ENCODE results near the gene TRHDE.
"Not testable (repeated sequence)": the region's sequence is repeated elsewhere in the genome, so short reads cannot be mapped to it uniquely, and the experiment has no call there.

The TRHDE gene

DNA sequence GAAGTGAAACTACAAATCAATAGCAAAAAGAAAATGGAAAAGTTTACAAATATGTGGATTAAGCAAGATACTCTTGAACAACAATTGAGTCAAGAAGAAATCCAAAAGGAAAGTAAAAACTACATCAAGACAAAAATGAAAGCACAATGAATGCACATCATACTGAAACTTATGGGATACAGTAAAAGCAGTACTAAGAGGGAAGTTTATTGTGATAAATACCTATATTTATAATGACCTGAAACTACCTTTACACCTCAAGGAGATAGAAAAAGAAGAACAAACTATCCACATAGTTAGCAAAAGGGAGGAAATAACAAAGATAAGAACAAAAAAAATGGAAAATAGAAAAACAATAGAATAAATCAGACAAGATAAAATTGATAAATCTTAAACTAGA is 375.0 kb downstream of the TRHDE start:
- no peak overlapping the region for H3K4me3 ChIP-seq (ENCODE audit: low read depth, low read length)
- TF ChIP-seq CTCF (IDR thresholded peaks at IDR 0.05; ENCODE audit: borderline replicate concordance, insufficient read depth, low read depth, low read length): no peak

DNA sequence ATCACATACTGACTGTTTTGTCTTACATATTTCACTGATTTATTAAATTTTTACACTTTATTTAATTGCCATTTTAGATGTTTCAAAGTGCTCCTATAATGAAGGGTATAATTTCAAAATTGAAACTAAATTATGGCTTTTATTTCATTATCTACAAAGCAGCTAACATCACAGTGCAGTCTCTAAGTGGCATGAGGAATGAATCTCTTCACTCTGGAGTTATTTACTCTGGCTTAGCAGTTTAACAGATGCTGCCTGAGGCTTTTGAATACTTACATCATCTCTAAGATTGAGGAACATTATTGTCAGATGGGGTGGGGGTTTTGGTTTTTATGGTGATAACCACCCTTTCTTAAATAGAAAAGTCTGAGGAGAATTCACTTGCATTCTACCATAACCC is 386.4 kb downstream of the TRHDE start:
- no peak for TF ChIP-seq CTCF (IDR thresholded peaks at IDR 0.05; ENCODE audit: borderline replicate concordance, insufficient read depth, low read depth, low read length)
- H3K4me3 ChIP-seq (ENCODE audit: low read depth, low read length): no peak overlapping the region

- not testable (repeated sequence) for H3K4me3 ChIP-seq (ENCODE audit: low read depth, low read length)
Observed at GRCh38 chr12:72660174-72660573, 388.0 kb downstream of the TRHDE start.

DNA sequence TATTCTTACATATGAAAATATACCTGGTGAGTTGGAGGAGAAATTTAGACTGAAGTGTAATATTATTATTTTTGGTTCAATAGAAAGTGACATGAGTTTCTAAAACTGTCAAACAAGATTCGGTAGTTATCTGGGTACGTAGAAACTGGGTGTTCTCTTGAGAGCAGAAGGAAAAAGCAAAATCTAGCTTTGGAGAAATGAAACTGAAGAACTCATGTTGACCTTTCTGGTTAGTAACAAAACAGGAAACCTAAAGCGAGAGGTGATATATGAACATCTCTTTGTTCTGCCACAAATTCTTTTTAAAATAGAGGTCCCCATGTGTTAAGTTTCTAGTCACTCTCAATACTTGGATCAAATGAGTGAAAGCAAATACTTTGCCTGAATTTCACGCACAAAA is 401.7 kb downstream of the TRHDE start:
- no peak overlapping the region for H3K4me3 ChIP-seq (ENCODE audit: low read depth, low read length)
- TF ChIP-seq CTCF (IDR thresholded peaks at IDR 0.05; ENCODE audit: borderline replicate concordance, insufficient read depth, low read depth, low read length): no peak

DNA sequence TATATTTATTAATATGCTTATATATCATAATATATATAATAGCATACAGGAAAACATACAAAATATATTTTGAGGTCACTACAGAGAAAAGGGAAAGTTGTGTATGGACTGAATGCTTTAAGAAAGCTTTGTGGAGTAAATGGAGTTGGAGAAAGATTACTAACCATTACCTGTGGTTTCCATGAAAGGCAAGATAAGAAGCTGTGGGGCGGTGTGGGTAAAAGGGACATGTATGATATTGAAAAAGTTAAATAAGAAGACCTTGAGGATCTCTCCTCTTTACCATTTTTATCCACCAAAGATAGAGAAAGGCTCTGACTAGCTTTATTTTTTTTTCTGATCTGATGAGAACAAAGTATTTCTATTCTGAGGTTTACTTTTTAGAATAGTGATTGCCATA is 404.4 kb downstream of the TRHDE start:
- TF ChIP-seq CTCF (IDR thresholded peaks at IDR 0.05; ENCODE audit: borderline replicate concordance, insufficient read depth, low read depth, low read length): no peak
- H3K4me3 ChIP-seq (ENCODE audit: low read depth, low read length): no peak overlapping the region

GRCh38 chr12:72677139-72677538 is 405.0 kb downstream of the TRHDE start:
- no peak overlapping the region for H3K4me3 ChIP-seq (ENCODE audit: low read depth, low read length)
- TF ChIP-seq CTCF (IDR thresholded peaks at IDR 0.05; ENCODE audit: borderline replicate concordance, insufficient read depth, low read depth, low read length): no peak

DNA sequence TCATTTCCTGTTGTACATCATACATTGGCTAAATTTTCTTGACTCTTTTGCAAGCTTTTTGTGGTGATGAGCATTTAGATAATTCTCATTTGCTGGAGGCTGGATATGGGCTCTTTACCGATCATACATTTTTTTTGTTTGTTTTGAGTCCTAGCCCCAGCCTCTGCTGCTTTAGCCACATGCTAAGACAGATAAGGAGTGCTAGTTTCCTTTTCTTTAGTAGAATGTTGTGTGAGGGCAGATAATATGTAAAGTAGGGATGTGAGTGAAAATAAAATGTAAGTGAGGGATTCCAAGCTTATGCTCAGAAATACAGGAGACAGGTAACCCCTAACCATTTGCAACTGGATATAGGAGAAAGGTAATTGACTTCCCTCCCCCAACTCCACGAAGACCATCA is 405.7 kb downstream of the TRHDE start:
- no peak for TF ChIP-seq CTCF (IDR thresholded peaks at IDR 0.05; ENCODE audit: borderline replicate concordance, insufficient read depth, low read depth, low read length)
- no peak overlapping the region for H3K4me3 ChIP-seq (ENCODE audit: low read depth, low read length)

DNA sequence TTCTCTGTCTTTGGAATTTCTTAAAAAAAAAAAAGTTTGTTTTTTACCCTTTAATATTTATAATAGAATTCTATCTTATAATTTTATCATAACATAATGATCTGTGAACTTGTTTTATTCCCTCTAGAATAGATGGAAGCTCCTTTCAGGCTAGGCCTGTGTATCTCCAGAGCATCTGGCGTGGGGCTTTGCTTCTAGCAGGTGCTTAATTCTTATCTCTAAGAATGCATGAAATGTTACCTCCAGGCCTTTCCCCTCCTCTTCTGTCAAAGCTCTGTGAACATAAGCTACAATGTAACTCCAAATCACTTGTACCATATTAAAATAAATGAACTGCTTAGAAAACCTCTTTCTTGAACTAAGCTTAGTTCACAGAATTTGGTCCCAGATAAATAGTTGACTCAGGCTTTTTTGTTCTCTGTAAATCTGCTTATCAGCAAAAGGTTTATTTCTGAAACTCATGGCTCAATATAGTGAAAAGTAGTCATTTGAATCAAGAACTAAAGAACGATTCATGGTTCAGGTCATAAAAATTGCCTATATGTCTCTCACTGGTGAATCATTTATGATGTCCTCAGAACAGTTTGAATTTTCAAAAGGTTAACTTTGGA is 407.1 kb downstream of the TRHDE start:
- H3K4me3 ChIP-seq (ENCODE audit: low read depth, low read length): no peak overlapping the region

More for the DNA sequence above, 407.1 kb downstream of the TRHDE start:
- no peak for TF ChIP-seq CTCF (IDR thresholded peaks at IDR 0.05; ENCODE audit: borderline replicate concordance, insufficient read depth, low read depth, low read length)

All from GM12875 (cell line).